ENCODE measurements around the gene PHIP.
"Not testable (repeated sequence)": the region's sequence is repeated elsewhere in the genome, so short reads cannot be mapped to it uniquely, and the experiment has no call there.

PHIP gene

DNA sequence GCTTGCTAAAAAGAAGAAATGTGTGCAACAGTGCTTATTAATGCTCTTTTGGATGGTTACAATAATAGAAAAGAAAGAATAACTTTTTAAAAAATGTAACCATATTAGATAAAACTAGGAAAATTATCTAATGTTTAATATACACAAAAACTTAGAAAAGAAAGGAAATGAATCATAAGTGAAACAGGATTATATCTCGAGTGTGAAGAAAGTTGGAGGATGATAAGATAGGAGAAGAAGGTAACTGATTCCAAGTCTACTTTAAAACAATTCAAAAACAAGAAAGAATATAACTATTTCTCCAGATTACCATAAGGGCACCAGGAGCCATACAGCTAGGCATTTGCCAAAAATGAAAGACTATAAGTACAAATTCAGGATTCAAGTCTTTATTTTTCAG, 73.0 kb downstream of the PHIP start:
- no peak for DNase-seq

GRCh38 chr6:79004239-79004638, 73.8 kb downstream of the PHIP start:
- no peak for DNase-seq

DNA sequence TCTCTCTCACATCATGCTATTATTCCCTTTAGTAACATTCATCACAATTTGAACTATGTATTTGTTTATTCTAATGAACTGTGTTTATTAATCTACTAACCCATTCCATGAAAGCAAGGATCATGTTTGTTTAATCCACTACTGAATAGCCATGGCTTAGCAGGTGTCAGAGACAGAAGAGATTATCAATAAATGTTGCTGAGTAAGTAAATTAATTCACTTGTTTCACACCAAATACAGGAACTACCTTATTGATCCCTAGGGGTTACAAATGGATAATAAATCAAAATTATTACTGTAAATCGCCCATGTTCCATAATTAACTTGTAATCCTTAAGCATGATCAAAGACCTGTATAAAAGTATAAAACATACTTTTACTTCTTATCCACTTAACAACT, 76.6 kb downstream of the PHIP start:
- DNase-seq = no peak

DNA sequence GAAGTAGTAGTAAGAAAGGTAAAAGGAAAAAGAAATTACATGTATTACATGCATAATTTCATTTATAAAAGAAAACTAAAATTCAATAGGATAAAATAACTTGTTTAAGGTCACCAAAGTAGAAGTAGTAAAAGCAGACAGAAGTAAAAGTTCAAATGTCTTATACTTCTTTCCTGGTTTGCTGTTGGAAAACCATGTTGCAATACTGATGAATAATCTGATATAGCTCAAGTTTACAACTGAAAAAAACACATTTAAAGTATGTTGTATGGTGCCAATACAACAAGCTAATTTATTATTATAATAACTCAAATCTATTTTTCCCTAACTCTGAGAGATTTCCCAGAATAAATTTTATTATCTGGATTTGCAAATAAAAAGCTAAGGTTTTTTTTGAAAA, 78.3 kb downstream of the PHIP start:
- DNase-seq = no peak

GRCh38 chr6:78995946-78996345, 82.1 kb downstream of the PHIP start:
- DNase-seq = no peak

DNA sequence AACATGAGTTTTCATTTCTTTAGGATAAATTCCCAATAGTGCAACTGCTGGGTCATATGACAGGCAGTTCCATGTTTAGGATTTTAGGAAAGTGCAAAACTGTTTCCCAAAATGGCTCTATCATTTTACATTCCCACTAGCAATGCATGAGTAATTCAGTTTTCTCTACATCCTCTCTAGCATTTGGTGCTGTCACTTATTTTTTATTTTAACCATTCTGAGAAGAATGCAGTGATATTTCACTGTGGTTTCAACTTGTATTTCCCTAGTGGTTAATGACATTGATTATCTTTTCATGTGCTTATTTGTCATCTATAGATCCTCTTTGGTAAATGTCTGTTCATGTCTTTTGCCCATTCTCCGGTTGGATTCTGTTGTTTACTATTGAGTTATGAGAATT, 82.7 kb downstream of the PHIP start:
- no peak for DNase-seq

DNA sequence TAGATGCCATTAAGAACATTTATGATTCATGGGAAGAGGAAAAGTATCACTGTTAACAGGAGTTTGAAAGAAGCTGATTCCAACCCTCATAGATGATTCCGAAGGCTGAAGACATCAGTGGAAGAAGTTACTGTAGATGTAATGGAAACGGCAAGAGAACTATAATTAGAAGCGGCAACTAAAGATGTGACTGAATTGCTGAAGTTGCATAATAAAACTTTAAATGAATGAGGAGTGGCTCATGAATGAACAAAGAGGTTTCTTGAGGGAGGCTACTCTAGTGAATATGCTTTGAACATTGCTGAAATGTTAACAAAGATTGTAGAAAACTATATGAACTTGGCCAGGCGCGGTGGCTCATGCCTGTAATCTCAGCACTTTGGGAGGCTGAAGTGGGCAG, 84.1 kb downstream of the PHIP start:
- DNase-seq = no peak

GRCh38 chr6:78989191-78989590, 88.9 kb downstream of the PHIP start:
- DNase-seq = no peak

DNA sequence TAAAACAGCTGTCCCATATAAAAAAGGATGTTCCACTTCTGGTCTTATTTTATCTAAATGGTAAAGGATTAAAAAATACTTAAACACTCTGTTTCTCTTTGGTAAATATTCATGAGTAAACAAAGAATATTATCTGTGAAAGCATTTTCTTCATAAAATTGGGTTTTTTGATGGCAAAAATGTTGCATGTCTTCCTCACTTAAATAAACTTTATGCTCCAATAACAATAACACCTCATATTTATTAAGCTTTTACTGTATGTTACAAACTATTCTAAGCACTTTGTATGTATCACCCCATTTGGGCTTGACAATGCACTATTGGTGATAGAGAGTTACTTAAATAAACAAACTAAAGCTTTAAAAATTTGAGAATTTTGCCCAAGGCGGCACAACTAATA, 91.9 kb downstream of the PHIP start:
- no peak for DNase-seq

- no peak for DNase-seq
These were observed 93.7 kb downstream of the PHIP start for GRCh38 chr6:78984225-78984950.

DNA sequence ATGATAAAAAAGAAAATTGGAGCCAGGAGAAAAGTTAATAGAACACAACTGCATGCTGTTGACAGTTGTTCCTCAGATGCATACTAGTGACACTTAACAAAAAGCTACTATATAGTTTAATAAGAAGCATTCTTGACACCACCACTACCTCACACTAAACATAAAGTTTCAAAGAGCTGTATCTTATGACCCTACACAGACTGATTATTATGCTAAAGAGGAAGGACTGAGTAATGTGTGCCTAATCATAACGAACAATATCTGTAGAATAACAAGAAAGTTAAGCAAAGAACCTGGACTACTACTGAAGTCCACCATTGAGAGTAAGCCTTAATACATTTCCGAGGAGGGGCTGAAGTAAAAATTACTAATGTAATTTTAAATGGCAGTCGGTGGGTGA, 110.9 kb downstream of the PHIP start:
- no peak for DNase-seq

GRCh38 chr6:78966542-78966941, 111.5 kb downstream of the PHIP start:
- no peak for DNase-seq

DNA sequence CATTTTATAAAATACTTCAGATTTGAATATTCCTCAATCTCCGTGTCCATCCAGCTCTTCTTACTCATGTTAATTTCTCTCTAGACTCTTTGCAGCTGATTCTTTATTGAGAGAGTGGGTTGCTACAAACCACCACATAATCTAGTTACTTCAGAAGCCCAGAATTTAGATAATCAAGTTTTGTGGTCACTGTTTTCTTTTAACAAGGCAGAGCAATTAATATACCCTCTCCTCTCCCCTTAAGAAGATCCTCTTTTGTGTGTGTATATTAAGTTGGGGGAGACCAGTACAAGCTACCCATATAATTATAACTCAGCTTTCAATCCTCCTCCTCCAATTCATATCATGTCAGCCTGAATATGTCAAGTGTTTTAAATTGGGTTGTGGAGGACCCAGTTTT, 115.6 kb downstream of the PHIP start:
- no peak for DNase-seq

GRCh38 chr6:78954740-78955139, 123.3 kb downstream of the PHIP start:
- no peak for DNase-seq

DNA sequence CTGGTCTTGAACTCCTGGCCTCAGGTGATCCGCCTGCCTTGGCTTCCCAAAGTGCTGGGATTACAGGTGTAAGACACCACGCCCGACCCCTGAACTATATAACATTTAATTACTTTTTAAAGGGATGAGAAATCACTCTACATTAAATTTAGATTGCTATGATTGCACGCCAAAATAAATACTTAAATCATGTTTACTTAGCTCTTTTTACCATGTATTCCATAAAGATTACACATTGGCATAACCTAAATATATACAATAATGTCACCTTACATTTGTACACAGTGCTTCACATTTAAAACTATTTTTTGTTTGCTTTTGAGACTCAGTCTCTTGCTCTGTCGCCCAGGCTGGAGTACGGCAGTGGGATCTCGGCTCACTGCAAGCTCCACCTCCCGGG, 124.3 kb downstream of the PHIP start:
- DNase-seq = no peak

DNA sequence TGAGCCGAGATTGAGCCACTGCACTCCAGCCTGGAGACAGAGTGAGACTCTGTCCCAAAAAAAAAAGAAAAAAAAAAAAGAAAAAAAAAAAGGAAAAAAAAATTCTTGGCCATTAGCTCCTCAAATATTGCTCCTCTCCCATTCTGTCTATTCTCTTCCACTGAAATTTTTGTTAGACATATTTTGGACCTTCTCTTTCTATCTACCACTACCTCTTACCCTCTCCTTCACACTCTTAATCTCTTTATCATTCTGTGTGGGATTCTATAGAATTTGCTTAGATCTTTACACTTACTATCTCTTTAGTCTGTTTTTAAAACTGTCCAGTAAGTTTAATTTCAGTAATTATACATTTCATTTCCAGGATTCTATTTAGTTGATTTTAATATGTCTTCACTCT, 125.7 kb downstream of the PHIP start:
- no peak for DNase-seq

- DNase-seq = no peak
These were observed 129.3 kb downstream of the PHIP start for GRCh38 chr6:78948785-78949184.

- DNase-seq = no peak
These were observed 130.1 kb downstream of the PHIP start for GRCh38 chr6:78947962-78948361.

DNA sequence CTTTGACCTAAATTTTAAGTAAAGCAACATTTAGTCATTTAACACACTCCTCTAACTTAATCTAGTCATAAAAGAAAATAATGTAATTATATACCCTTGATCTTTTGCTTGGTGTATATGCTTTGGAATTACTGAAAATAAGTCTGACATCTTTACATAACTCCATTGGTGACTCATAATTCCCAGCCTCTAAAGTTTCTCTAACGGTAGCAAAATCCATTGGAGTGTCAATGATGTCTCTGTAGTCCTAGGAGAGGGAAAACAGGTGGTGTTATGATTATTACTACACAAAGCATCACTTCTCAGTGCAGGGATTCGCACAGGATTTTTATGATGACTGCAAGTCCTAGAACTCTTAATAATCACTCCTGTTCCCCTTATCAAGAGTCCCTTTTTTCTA, 130.5 kb downstream of the PHIP start:
- DNase-seq = no peak

DNA sequence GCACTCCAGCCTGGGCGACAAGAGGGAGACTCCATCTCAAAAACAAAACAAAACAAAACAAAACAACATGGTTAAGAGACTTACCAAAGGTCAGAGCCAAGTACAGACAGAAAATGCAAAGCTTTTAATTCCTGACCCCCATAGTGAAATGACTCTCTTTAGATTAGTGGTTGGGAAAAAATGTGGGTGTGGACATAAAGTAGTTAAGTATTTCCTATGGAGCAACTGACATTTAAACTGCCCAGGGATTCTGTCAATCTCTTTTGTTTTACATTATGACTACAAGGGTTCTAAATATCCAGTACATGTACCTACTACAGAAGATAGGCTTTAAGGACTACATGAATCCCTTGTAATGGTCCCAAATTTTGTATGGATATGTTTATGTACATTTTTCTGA, 135.6 kb downstream of the PHIP start:
- DNase-seq = no peak

GRCh38 chr6:78936515-78936914, 141.5 kb downstream of the PHIP start:
- DNase-seq = no peak

DNA sequence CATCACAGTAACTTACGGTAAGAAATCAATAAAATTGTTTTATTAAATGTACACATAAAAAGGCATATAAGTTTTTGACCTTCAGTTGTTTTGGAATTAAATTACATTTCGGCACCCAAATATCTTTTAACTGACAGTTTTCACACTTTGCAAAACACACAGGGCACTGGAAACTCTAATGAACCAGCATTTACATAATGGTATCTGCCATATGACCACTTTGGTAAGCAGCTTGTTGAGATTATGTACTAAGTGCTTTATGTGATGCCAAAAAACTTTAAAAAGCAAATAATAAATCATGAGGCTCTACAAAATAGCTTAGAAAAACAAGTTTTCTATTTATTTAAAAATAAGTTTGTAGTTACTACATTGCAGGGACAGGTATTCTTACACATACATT, 142.5 kb downstream of the PHIP start:
- no peak for DNase-seq

DNA sequence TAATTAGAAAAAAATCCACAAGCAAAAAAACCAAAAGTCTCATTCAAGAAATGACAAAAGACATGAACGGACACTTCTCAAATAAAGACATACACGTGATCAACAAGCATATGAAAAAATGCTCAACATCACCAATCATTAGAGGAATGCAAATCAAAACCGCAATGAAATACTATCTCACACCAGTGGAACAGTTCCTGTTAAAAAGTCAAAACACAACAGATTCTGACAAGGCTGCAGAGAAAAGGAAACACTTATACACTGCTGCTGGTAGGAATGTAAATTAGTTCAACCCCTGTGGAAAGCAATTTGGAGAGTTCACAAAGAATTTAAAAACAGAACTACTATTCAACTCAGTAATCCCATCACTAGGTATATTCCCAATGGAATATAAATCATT, 152.7 kb downstream of the PHIP start:
- no peak for DNase-seq

GRCh38 chr6:78921168-78921567, 156.9 kb downstream of the PHIP start:
- not testable (repeated sequence) for DNase-seq

GRCh38 chr6:78917788-78918187, 160.3 kb downstream of the PHIP start:
- no peak for DNase-seq

DNA sequence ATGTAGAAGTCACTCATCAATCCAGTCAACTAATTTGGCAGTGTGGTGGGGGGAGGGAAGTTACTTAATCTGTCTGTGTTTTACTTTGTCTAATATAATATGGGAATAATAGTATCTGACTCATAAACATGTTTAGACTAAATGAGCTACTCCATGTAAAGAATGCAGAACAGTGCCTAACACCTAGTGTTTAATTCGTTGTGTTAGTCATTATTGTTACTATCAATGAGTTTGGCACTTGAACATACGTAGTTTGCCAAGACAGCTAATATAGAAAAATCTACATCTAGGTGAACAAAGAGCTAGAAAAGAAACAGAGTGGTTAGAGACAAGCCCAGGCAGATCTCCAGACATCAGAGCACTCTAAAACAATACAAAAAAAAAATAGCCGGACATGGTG, 161.6 kb downstream of the PHIP start:
- DNase-seq = no peak

All from cerebellar nuclear complex (tissue), 1 donor.